COLO668 (cell line): ENCODE data around the gene SPACA7.
A peak's percentile ranks its signal among the peaks of the same experiment; 100 is the strongest.
"Not testable (repeated sequence)": the region's sequence is repeated elsewhere in the genome, so short reads cannot be mapped to it uniquely, and the experiment has no call there.

ENCODE experiments used
- DNase-seq: peaks from one replicate; lab custom pipeline; 2025; ENCODE audit not compliant: unreplicated experiment; lab: John Stamatoyannopoulos, UW

Gene SPACA7

DNA sequence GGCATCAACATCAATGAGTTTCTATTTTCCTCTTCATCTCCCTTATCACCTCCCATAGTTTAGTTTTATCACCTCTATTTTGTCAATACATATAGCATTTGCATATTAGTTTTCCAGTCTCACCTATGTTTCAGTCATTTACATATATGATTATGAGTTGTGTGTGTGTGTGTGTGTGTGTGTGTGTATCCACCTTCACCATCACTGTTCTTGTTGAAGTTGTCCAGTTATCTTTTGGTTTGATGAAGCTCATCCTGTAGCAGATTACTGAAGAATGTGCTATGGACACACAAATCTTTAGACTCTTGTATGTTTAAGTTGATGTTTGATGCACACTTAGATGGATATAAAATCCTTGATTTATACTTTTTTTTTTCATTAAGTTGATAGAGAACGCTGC lies 40.5 kb downstream of the SPACA7 start:
- no peak for DNase-seq

GRCh38 chr13:112417079-112417478 lies 40.9 kb downstream of the SPACA7 start:
- DNase-seq, result no peak

GRCh38 chr13:112424098-112424497 lies 47.9 kb downstream of the SPACA7 start:
- no peak for DNase-seq

DNA sequence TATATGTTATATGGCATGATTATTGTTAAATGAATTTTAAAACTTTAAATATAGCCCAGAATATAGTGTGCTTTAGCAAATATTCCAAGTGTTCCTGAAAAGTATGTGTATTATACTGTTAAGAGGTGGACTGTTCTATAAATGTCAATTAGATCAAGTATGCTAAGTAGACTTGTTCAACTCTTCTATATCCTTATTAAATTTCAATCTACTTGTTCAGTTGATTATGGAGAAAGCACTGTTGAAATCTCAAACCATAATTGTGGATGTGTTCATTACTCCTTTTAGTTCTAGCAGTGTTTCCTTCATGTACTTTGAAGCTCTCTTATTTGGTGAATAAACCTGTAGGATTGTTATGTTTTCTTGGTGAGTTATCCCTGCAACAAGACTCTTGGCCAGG lies 52.5 kb downstream of the SPACA7 start:
- DNase-seq, result no peak

DNA sequence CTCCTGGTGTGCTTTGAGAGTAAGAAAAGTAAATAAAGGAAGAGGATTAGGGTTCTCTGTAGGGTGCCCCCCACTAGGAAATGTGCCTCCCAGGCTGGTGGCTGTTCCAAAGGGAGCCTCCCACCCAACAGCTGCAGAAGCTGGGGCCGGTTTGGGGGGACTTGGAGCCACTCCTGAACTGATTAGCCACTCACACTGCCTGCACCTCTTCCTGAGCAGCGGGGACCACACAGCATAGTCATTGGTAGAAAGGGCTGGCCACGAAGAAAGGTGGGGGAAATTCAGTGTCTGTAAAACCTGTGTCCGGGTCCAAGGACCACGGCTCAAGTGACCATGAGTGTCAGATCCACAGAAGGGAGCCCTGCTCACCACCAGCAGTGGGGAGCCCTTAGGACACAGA lies 55.6 kb downstream of the SPACA7 start:
- DNase-seq, result no peak

GRCh38 chr13:112432734-112433133 lies 56.6 kb downstream of the SPACA7 start:
- not testable (repeated sequence) for DNase-seq

DNA sequence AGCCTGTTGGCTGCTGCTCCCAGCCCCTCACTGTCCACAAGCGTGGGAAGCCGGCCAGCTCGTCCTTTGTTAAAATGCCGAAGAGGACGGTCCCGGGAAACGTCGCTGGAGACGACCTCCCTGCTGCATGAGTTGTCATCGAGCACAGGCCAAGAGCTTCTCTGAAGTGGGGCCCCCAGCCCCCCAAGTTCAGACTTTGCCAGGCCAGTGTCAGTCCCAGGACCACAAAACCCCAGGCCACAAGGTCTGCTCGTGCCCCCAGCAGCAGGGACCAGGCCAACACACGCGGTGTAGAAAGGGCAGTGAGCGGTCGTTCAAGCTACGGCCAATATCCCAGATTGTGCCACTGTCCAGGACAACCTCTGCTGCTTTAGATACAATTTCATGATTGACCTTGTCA lies 57.4 kb downstream of the SPACA7 start:
- not testable (repeated sequence) for DNase-seq

DNA sequence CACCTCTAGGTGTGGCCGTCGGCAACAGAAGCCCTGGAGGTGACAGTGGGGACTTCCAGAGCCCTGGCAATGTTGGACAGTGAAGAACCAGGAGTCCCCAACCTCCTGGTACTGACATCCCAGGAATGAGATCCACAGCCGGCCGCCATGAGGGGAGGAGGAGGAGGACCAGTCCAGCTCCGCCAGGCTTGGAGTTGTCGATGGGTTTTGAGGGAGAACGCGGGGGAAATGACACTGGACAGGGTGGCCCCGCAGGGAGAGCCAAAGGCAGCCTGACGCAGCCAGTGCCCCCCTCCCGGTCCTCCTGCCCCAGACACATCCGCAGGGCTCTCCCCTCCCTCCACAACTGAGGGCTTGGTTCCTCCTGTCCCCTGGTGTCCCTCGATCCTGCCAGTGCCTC lies 57.9 kb downstream of the SPACA7 start:
- DNase-seq, result no peak

- no peak for DNase-seq
These were observed 58.9 kb downstream of the SPACA7 start for GRCh38 chr13:112434937-112435523.

GRCh38 chr13:112435973-112436372 lies 59.8 kb downstream of the SPACA7 start:
- DNase-seq, result no peak

- no peak for DNase-seq
These were observed 61.9 kb downstream of the SPACA7 start for GRCh38 chr13:112438094-112438493.

DNA sequence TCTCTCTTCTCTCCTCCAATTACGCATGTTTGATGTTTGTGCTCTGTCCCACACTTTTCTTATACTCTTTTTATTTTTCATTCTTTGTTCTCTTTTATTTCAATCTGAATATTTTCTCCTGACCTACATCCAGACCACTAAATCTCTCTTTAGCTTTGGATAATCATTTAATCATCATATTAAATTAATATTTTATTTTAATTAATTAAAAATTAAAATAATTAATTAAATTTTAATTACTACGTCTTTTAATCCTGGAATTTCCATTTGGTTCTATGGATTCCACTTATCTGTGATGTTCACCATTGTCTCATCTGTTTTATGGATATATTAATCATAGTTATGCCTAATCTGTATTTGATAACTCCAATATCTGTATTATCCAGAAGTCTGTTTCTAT lies 62.4 kb downstream of the SPACA7 start:
- DNase-seq, result no peak

GRCh38 chr13:112441226-112441625 lies 65.1 kb downstream of the SPACA7 start:
- DNase-seq, result no peak

GRCh38 chr13:112441779-112442310 lies 65.7 kb downstream of the SPACA7 start:
- DNase-seq, result no peak

GRCh38 chr13:112442483-112443090 lies 66.4 kb downstream of the SPACA7 start:
- peak; percentile 42 for DNase-seq

DNA sequence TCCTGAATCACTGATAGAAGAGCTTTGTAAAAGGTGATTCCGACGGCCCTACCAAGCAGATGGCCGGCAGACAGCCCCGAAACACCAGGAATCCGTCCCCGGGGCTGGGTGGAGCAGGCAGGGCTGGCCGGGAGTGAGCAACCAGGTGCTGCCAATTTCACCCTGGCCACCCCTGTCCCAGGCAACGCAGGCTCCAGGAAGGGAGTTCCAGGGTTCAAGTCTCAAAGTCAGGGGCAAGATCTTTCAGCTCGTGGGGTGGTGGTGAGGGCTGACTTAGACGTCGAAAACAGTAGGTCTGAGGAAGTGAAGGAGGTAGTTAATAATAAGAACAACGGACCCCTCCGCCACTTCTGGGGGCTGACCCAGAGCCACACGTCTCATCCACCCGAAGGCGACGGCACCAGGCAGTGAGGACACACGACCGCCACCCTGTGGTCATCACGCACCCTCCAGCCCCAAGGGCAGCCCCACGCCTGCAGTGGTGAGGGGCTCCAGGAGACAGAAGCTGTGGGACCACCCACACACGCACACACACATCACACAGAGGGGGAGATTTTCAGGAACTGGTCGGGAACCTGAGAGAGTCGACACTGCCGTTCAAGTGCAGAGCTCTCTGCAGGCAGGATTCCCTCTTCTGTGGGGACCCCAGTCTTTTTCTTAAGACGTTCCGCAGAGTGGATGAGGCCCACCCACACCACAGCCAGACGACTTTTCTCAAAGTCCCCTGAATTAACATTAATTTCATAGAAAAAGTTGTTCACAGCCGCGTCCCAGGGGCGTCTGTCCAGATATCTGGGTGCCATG lies 67.2 kb downstream of the SPACA7 start:
- DNase-seq, result peak; percentile 71

DNA sequence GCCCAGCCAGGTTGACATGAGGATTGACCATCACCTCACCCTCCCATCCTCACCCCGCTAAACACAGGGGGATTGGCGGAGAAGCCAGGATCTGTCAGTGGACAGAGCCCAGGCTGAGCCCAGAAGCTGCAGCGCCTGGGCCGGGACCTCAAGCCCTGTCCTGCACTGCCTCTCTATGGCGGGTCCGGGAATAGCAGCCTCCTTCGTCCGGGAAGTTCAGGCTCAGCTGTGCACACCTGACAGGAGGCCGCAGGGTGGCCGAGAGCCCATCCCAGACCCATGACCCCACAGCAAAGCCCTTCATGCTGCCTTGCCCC lies 67.8 kb downstream of the SPACA7 start:
- DNase-seq, result peak; percentile 94

GRCh38 chr13:112444416-112445399 lies 68.6 kb downstream of the SPACA7 start:
- DNase-seq, result no peak

GRCh38 chr13:112445411-112446271 lies 69.5 kb downstream of the SPACA7 start:
- DNase-seq, result no peak

DNA sequence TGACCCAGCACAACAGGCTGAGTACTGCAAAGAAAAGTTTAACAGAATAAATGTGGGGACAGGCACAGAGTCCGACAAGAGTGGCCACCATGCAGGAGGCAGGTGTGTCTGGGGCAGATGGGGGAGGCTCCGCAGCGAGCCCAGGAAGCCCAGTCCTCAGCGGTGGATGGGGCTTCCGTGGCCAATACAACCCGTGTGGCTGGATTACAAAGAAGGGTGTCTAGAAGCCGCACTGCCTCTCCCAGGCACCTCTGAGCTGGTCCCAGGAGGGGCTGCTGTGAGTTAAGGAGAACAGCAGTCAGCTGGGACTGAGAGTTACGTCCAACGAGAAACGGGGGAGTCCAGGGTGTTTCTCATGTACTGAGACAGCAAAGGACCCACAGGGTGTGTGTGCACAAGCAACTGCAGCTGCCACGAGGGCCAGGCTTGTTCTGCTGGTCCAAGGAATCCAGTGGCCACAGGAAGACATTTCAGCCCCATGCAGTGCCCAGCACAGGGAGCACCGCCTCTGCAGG lies 70.2 kb downstream of the SPACA7 start:
- DNase-seq, result no peak
